Stimulated activated CD8-positive, alpha-beta memory T cell treated with anti-CD3 and anti-CD28 coated beads, Interleukin-7, amount 100 ng/mL, for 4 hours (primary cell): ENCODE measurements around the gene PTX4.
A peak's percentile ranks its signal among the peaks of the same experiment; 100 is the strongest.

Experiments used
- DNase-seq, 2 donors: peaks; one replicate each; pipeline ENCODE4 v3.0.0-alpha.2; 2020; ENCODE audit warnings: low read depth in 2 of 2

Gene PTX4

GRCh38 chr16:1500465-1501150 is 11.9 kb upstream of the PTX4 start:
- no peak for DNase-seq

- no peak for DNase-seq
Observed at GRCh38 chr16:1499756-1500464, 11.2 kb upstream of the PTX4 start.

- no peak for DNase-seq
Observed at GRCh38 chr16:1498899-1499676, 10.3 kb upstream of the PTX4 start.

GRCh38 chr16:1497014-1497598 is 8.4 kb upstream of the PTX4 start:
- no peak for DNase-seq

GRCh38 chr16:1496464-1496863 is 7.7 kb upstream of the PTX4 start:
- DNase-seq = no peak

- no peak for DNase-seq
Observed at GRCh38 chr16:1495889-1496262, 7.1 kb upstream of the PTX4 start.

GRCh38 chr16:1495211-1495888 is 6.6 kb upstream of the PTX4 start:
- no peak for DNase-seq

- DNase-seq = no peak
Observed at GRCh38 chr16:1494711-1495110, 6.0 kb upstream of the PTX4 start.

- no peak for DNase-seq
Observed at GRCh38 chr16:1494129-1494640, 5.4 kb upstream of the PTX4 start.

- DNase-seq = no peak
Observed at GRCh38 chr16:1493746-1494094, 5.0 kb upstream of the PTX4 start.

- peak; percentile 64 to 81 for DNase-seq
Observed at GRCh38 chr16:1492923-1493745, 4.4 kb upstream of the PTX4 start, which contains the start of gene TELO2. Gene TELO2, plus strand, starts transcription at chr16:1493360. Its CDS starts 922 bp downstream, at chr16:1494282.

- no peak for DNase-seq
Observed at GRCh38 chr16:1492082-1492922, 3.6 kb upstream of the PTX4 start.

- no peak for DNase-seq
Observed at GRCh38 chr16:1491327-1491726, 2.6 kb upstream of the PTX4 start.

GRCh38 chr16:1489077-1489476 is 333 bp upstream of the PTX4 start:
- no peak for DNase-seq

GRCh38 chr16:1488054-1488601 is 616 bp downstream of the PTX4 start:
- DNase-seq = no peak

GRCh38 chr16:1487395-1488053 is 1.2 kb downstream of the PTX4 start:
- DNase-seq = no peak

GRCh38 chr16:1486551-1487390 is 2.0 kb downstream of the PTX4 start:
- DNase-seq = no peak
